GM12892 (cell line): ENCODE results near the gene SYNE2. TPM values are rescaled to one million over a fixed set of nuclear protein-coding genes. Genes with fewer than 3 reads are reported as not detected.
"Not testable (repeated sequence)": the region's sequence is repeated elsewhere in the genome, so short reads cannot be mapped to it uniquely, and the experiment has no call there.

Source experiments
- DNase-seq: peaks from one replicate; pipeline ENCODE4 v3.0.0; 2011; ENCODE audit not compliant: insufficient read length
- FAIRE-seq: peaks from 2 replicates; lab custom pipeline; 2011; peaks lifted over from hg19 to GRCh38; lab: Jason Lieb, UNC
- POLR2A ChIP-seq: IDR thresholded peaks from 2 replicates; pipeline ENCODE4 v1.6.1; 2011; ENCODE audit warnings: low read depth, low read length, control low read depth
- POLR2AphosphoS5 ChIP-seq: IDR thresholded peaks from 2 replicates; pipeline ENCODE4 v1.6.1; 2011; ENCODE audit warnings: low read depth, low read length, control low read depth
- TAF1 ChIP-seq: IDR thresholded peaks from 2 replicates; pipeline ENCODE4 v1.6.1; 2011; ENCODE audit warnings: low read depth, mild to moderate bottlenecking, control low read depth, low read length, borderline replicate concordance
- polyA plus RNA-seq: library from polyadenylated mRNA; unstranded; fragments of >200 nt; gene quantifications from one replicate; pipeline ENCODE4 v1.2.1, GENCODE V29; 2012; ENCODE audit warnings: missing spikeins, inconsistent platforms; ENCODE audit not compliant: missing spikeins

SYNE2 gene, protein sequence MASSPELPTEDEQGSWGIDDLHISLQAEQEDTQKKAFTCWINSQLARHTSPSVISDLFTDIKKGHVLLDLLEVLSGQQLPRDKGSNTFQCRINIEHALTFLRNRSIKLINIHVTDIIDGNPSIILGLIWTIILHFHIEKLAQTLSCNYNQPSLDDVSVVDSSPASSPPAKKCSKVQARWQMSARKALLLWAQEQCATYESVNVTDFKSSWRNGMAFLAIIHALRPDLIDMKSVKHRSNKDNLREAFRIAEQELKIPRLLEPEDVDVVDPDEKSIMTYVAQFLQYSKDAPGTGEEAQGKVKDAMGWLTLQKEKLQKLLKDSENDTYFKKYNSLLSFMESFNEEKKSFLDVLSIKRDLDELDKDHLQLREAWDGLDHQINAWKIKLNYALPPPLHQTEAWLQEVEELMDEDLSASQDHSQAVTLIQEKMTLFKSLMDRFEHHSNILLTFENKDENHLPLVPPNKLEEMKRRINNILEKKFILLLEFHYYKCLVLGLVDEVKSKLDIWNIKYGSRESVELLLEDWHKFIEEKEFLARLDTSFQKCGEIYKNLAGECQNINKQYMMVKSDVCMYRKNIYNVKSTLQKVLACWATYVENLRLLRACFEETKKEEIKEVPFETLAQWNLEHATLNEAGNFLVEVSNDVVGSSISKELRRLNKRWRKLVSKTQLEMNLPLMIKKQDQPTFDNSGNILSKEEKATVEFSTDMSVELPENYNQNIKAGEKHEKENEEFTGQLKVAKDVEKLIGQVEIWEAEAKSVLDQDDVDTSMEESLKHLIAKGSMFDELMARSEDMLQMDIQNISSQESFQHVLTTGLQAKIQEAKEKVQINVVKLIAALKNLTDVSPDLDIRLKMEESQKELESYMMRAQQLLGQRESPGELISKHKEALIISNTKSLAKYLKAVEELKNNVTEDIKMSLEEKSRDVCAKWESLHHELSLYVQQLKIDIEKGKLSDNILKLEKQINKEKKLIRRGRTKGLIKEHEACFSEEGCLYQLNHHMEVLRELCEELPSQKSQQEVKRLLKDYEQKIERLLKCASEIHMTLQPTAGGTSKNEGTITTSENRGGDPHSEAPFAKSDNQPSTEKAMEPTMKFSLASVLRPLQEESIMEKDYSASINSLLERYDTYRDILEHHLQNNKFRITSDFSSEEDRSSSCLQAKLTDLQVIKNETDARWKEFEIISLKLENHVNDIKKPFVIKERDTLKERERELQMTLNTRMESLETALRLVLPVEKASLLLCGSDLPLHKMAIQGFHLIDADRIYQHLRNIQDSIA (N-terminal part only)
- polyA plus RNA-seq: 11.6 TPM

DNA sequence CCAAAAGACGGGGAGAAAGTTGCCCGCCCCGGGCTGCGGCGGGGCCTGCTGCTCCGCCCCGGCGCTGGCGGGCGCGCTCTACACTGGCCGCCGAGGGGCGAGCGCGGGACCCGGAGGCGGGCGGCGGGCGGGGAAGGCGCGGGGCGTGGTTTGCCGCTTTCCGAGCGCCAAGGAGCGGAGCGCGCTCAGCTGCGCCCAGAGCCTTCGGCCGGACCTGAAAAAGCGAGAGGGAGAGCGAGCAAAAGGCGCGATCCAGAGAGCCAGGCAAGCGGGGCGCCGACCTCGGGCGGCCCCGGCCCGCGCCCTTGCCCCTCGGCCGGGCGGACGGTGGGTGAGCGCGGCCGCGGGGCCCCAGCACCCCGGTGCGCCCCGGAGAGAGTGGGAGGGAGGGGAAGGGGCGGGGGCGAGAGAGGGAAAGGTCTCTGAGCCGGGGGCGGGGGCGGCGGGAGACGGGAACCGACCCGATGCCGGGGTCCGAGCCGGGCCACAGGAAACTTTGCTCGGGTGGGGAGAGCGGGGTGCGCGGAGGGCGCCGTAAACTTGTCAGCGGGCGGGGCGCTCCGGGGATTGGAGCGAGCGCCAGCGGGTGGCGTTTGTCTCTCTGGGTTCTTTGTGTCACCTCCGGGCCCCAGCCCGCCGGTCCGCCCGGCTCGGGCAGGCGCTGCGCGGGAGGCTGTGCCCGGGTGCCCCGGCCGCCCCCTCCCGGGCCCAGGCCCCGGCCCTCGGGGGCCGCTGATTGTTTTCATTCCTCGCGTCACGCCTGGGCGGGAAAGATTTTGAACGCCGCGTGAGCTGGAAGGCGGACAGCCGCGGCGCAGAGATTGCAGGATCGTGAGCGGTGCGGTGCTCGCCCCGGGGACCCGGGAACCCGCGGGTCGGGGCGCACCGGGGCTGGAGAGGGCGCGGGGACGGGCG, at the start of gene SYNE2:
TSS of gene SYNE2 (plus strand) at position 188 of the 915 bp plus-strand sequence. CDS start 56,145 bp downstream, outside the sequence.
- DNase-seq (peak; percentile 85), FAIRE-seq (peak; percentile 94)
- TF ChIP-seq TAF1 (no peak), POLR2AphosphoS5 (no peak), POLR2A (peak; percentile 48; the same call in 1 of the 2 replicates)

DNA sequence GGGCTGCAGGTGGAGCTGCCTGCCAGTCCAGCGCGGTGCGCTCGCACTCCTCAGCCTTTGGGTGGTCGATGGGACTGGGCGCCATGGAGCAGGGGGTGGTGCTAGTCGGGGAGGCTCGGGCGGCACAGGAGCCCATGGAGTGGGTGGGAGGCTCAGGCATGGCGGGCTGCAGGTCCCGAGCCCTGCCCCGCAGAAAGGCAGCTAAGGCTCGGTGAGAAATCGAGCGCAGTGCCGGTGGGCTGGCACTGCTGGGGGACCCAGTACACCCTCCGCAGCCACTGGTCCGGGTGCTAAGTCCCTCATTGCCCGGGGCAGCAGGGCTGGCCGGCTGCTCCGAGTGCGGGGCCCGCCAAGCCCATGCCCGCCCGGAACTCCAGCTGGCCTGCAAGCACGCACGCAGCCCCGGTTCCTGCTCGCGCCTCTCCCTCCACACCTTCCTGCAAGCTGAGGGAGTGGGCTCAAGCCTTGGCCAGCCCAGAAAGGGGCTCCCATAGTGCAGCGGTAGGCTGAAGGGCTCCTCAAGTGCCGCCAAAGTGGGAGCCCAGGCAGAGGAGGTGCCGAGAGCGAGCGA, 49.5 kb upstream of the SYNE2 start:
- DNase-seq, FAIRE-seq: not testable (repeated sequence)

DNA sequence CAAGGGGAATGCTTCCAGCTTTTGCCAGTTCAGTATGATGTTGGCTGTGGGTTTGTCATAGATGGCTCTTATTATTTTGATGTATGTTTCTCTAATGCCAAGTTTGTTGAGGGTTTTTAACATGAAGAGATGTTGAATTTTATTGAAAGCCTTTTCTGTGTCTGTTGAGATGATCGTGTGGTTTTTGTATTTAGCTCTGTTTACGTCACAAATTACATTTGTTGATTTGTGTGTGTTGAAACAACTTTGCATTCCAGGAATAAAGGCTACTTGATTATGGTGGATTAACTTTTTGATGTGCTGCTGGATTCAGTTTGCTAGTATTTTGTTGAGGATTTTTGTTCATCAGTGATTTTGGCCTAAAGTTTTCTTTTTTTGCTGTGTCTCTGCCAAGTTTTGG, 46.7 kb upstream of the SYNE2 start:
- DNase-seq, FAIRE-seq: not testable (repeated sequence)

DNA sequence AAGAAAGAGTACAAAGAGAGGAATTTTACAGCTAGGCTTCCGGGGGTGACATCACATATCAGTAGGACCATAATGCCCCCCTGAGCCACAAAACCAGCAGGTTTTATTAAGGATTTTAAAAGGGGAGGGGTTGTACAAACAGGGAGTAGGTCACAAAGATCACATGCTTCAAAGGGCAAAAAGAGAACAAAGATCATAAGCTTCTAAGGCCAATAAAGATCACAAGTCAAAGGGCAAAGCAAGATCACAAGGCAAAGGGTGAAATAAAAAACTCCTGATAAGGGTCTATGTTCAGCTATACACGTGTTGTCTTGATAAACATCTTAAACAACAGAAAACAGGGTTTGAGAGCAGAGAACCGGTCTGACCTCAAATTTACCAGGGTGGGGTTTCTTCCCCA, 41.1 kb upstream of the SYNE2 start:
- DNase-seq, FAIRE-seq: not testable (repeated sequence)

DNA sequence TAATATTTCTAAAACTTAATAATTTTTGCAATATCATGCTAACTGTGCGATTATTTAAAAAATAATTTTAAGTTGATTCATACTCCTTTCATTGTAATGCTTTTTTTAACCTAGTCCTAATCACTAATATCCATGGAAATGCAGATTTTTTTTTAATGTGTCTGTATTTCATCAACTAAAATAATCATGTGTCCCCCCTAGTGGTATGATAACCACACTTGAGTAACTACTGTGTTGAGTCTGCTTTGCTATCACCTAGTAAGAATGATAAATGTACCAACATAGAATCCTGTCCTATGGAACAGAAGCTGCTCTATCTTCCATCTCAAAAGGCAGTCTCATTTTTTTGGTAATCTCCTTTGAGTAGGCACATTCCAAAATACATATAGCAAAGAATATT, 19.1 kb upstream of the SYNE2 start:
- DNase-seq (no peak), FAIRE-seq (no peak)
- TF ChIP-seq POLR2AphosphoS5 (no peak), POLR2A (no peak), TAF1 (no peak)

DNA sequence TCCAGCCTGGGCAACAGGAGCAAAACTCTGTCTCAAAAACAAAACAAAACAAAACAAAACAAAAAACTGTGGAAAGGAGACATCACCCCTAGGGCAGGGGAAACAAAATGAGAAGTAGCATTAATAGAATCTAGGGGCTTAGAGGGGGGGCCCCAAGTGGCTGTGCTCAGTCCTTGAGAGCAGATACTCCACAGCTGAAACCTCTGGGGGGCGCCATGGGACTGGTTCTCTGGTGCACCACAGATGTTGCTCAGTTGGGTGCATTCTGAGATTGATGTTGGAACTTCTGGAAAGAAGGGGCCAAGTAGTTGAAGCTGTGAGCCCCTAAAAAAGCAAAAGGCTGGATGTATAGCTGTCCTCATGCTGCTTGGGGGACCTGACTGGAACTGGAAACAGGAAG, 11.8 kb upstream of the SYNE2 start:
- no peak for DNase-seq
- FAIRE-seq: no peak
- TF ChIP-seq POLR2A (no peak), TAF1 (no peak), POLR2AphosphoS5 (no peak)

DNA sequence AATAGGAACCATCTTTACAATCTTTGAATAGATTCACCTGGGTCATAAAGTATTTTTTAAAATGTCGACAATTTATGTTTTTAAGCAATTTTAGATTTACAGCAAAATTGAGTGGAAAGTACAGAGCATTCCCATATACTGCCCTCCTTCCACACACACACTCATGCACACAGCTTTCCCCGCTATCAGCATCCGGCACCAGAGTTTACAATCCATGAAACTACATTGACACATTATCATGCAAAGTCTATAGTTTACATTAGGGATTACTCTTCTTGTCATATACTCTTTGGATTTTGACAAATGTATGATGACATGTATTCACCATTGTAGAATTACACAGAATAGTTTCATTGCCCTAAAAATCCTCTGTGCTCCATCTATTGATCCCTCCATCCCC, 9.0 kb upstream of the SYNE2 start:
- FAIRE-seq: no peak
- no peak for TF ChIP-seq TAF1
- no peak for TF ChIP-seq POLR2AphosphoS5
- TF ChIP-seq POLR2A: no peak

DNA sequence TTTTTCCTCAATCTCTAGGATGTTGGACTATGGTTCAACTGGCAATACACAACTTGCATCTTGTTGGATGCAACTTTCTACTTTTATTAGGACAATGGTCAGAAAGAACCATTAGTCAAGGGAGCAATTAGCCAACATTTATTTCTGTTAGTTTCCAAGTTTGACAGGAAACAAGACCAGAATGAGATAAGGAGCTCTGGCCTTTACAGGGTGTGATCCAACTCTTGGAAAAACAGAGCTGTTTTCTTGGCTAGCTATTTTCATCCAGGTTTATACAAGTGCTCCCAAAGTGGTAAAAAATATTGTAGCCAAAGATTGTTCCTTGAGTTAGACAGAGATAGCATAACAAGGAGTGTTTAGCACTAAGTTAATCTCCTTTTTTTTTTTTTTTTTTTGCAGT, 3.9 kb upstream of the SYNE2 start:
- DNase-seq (no peak), FAIRE-seq (no peak)
- TF ChIP-seq POLR2A: no peak
- no peak for TF ChIP-seq TAF1
- TF ChIP-seq POLR2AphosphoS5: no peak

More for the DNA sequence above, 9.0 kb upstream of the SYNE2 start:
- DNase-seq: no peak

DNA sequence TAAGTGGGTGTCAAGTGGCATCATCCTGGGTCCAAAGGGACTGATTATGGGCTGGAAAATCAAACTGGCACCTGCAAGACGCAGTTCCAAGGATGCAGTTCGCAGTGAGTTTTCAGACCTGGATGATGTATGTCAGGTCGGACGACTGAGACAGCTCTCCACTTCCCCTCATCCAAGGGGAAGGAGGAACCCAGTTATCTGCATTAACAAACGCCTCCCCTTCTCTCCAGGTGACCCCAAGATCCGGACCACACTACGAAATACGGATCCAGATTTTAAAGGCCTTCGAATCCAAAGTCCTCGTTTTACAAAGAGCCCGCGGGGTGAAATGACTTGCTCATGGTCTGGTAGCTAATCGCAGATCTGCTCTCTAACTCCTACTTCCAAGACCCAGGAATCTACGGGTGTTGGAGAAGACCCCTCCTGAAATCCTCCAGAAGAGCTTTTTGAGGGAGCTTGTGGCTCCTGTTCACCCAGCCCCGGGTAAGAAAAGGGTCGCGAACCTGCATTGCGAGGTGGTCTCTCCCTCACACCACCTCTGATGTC, 460 bp upstream of the SYNE2 start:
- FAIRE-seq (no peak), DNase-seq (peak; percentile 29)
- TF ChIP-seq POLR2A: no peak
- TF ChIP-seq TAF1: no peak
- TF ChIP-seq POLR2AphosphoS5: no peak

DNA sequence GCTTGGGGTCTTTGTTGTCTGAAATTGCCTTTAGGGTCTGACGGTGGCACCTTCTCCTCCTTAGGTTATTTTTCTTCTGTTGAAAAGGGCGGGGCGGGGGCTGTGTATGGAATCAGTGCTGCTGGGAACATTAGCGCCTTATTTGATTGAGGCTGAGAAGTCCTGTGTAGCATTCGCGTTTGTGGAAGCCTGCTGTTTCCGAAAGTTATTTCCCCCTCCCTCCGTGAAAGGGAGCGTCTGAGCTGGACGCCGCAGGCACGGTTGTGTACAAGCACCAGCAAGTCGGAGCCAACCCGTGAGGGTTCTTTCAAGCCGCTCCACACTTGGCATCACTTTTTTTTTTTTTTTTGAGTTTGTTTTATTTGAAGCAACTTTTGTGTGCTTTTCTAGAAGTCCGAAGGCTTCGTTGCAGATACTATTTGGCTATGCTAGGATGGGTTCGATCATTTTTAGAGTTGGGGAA, 1.1 kb downstream of the SYNE2 start:
- peak; percentile 19 for DNase-seq
- peak; percentile 9 for FAIRE-seq
- TF ChIP-seq POLR2A: no peak
- no peak for TF ChIP-seq TAF1
- no peak for TF ChIP-seq POLR2AphosphoS5
